NCI-H2029 (cell line): ENCODE data around the gene GH1.
"Not testable (repeated sequence)": the region's sequence is repeated elsewhere in the genome, so short reads cannot be mapped to it uniquely, and the experiment has no call there.

Experiments used
- DNase-seq: peaks from one replicate; lab custom pipeline; 2025; lab: John Stamatoyannopoulos, UW

Gene GH1

DNA sequence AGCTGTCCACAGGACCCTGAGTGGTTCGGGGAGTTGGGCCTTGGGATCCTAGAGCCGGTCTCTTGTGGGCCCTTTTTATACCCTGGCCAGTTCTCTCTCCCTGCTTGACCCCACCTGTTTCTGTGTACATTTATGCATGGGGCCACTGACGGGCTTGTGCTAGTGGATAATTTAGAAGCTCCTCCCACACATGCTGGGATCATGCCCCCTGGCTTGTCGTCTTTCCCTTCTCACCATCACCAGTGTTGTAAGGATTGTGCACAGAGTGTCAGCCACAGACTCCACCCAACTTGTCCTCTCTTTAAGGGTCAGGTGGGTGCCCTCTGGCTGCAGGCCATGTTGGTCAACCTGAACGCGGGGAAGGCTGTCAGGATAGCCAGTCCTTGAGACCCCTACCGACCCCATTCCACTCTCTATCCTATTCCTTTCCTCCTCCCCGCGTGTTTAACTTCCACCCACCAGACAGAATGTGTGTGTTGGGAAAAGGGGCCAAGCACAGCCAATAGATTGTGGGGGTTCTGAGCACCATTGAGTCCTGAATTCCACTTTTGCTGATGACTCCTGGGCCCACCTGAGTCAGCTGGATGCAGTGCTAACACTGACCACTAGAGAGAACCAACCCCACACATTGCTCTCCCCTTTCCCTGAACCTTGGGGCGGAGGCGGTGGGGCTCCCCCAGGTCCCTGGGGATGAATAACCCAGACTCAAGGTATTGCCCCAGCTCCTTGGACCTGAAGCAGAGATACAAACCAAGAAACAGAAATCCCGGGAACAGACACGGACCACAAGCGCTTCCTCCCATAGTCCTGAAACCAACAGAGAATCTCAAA, 21.9 kb downstream of the GH1 start, which contains the start of gene CSH1:
CSH1 (minus strand) TSS at position 51 of the 831 bp plus-strand sequence. CDS start 63 bp downstream, outside the sequence.
- DNase-seq: not testable (repeated sequence)

DNA sequence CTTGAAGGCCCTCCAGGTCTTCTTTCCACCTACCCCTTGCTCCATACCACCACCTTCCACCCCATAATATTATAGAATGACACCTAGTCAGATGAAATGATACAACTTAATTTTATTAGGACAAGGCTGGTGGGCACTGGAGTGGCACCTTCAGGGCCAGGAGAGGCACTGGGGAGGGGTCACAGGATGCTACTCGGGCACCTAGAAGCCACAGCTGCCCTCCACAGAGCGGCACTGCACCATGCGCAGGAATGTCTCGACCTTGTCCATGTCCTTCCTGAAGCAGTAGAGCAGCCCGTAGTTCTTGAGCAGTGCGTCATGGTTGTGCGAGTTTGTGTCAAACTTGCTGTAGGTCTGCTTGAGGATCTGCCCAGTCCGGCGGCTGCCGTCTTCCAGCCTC, 23.8 kb downstream of the GH1 start:
- DNase-seq: not testable (repeated sequence)

DNA sequence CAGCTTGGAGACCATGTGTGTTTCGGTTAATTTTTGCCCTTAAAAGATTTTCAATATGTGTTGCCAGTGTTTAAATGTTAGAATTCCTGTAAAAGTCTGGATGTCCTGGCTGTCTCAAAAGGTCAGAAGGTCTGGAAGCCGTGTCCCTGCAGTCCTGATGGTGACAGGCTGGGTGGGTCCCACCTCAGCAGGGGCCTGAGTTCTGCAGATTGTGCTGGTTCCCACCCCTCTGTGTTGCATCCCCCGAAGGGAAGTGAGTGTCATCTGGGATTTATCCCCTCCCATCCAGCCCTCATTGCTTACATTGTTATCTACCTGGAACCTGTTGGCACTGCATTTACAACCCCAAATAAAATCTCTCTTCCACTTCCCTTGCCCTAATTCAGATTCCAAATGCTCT, 24.6 kb downstream of the GH1 start:
- DNase-seq: not testable (repeated sequence)

DNA sequence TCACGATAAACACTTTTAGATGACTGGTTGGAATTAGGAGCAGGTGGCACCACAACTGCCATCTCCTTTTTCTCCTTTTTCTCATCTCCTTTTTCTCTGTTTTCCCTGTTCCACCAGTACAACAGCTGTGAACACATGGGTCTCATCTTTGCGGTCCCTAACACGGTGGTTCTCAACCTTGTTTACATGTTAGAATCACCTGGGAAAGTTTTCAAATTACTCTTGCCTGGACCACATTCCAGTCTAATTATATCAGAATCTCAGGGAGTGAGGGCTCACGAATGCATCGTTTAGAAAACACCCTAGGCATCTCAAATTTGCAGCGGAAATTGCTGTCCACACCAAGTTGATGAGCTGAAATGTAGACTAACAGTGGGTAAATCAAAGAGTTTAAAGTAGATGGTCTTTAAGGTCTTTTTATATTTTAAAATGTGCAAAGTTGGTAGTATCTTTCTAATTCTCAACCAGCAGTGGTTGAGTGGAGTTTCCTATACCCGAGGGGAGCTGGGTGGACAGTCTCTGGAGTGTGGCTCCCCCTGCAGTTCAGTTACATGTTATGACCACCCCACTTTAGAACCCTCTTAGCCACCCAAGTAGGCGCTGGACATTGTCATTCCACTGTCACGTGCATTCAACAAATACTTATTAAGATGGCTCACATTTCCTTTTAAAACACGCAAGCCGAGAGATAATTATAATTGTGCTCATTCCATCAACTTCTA, 26.2 kb downstream of the GH1 start:
- DNase-seq: not testable (repeated sequence)

DNA sequence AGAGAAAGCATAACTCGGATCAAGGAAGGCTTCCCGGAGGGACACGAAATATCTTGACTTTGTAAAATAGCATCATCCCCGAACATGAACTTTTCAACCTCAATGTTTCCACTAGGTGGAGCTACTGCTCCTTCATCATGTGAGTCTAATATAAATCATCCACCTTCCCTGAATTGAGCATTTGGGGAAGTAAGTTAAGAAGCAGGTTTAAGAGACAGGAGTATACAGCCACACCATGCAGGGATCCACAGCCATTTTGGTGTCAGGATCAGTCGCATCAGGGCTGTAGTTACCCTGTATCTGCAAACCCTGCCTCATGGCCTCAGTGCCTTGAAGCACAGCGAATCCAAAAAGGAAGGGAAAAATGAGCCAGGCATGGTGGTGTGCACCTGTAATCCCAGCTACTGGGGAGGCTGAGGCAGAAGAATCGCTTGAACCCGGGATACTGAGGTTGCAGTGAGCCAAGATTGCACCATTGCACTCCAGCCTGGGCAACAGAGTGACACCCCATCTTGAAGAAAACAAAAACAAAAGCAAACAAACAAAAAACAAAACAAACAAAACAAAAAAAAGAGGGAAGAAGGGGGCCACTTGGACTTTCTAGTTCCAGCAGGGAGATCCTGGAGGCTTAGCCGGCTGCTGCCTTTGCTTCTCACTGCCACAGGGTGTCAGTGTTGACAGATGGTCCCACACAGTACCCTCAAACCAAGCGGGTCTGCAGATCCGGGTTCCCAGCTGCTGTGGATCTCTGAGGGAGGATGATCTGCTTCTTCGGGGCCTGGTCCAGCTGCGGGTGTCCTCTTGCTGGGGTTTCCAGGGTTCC, 29.4 kb downstream of the GH1 start:
- DNase-seq: not testable (repeated sequence)

DNA sequence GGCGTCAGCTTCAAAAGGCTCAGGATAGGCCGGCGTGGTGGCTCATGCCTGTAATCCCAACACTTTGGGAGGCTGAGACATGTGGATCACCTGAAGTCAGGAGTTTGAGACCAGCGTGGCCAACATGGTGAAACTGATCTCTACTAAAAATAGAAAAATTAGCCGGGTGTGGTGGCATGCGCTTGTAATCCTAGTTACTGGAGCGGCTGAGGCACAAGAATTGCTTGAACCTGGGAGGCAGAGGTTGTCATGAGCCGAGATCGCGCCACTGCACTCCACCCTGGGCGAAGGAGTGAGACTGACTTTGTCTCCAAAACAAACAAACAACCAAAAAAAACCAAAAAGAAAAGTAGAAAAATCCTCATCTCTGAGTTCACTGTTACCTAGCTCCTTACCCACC, 33.5 kb downstream of the GH1 start:
- DNase-seq: not testable (repeated sequence)

DNA sequence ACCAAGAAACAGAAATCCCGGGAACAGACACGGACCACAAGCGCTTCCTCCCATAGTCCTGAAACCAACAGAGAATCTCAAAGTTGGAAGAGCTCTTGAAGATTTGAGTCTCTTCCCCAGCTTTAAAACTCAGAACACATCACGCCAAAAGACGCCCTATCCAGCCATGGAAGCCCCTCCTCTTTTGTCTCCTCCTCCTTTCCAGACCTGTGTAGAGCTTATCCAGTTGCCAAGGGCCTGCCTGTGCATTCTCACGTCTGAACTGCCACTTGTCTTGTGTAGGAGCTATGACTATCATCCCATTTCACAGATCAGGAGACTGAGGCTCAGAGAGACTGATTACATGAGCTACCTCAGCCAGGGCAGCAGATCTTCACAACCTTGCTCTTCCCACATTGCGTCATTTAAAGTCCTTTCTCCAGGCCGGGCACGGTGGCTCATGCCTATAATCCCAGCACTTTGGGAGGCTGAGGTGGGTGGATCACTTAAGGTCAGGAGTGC, 36.0 kb downstream of the GH1 start:
- not testable (repeated sequence) for DNase-seq

DNA sequence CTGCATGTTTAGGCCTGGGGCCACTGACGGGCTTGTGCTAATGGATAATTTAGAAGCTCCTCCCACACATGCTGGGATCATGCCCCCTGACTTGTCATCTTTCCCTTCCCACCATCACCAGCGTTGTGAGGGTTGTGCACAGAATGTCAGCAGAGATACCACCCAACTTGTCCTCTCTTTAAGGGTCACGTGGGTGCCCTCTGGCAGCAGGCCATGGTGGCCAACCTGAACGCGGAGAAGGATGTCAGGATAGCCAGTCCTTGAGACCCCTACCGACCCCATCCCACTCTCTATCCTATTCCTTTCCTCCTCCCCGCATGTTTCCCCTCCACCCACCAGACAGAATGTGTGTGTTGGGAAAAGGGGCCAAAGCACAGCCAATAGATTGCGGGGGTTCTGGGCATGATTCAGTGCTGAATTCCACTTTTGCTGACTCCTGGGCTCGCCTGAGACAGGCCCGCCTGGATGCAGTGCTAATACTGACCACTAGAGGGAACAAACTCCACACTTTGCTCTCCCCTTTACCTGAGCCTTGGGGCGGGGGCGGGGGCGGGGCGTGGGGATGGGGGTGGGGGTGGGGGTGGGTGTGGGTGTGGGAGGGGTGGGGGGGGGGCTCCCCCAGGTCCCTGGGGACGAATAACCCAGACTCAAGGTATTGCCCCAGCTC, 36.6 kb downstream of the GH1 start, which contains the start of gene GH2:
GH2 (minus strand) TSS at position 10 of the 667 bp plus-strand sequence. CDS start 143 bp downstream, outside the sequence.
- DNase-seq: no peak

DNA sequence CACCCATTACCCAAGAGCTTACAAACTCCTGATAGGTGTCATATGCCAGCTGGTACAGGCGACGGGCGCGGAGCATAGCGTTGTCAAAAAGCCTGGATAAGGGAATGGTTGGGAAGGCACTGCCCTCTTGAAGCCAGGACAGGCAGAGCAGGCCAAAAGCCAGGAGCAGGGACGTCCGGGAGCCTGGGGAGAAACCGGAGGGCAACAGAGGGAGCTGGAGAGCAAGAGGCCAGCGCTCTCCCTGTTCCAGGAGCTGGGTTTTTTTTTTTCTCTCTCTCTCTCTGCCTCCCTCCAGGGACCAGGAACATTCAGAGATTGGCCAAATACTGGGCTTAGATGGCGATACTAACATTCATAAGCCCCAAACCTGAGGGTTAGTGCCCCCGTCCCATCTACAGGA, 37.3 kb downstream of the GH1 start:
- DNase-seq: not testable (repeated sequence)

DNA sequence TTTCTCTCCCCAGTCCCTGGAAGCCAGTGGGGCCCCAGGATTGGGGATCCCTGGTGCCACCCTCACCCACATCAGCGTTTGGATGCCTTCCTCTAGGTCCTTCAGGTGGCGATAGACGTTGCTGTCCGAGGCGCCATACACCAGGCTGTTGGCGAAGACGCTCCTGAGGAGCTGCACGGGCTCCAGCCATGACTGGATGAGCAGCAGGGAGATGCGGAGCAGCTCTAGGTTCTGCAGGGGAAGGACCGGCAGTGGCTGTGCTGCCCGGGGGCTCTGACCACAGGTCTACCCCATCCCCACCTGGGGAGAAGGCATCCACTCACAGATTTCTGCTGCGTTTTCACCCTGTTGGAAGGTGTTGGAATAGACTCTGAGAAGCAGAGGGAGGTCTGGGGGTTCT, 37.9 kb downstream of the GH1 start:
- no peak for DNase-seq

DNA sequence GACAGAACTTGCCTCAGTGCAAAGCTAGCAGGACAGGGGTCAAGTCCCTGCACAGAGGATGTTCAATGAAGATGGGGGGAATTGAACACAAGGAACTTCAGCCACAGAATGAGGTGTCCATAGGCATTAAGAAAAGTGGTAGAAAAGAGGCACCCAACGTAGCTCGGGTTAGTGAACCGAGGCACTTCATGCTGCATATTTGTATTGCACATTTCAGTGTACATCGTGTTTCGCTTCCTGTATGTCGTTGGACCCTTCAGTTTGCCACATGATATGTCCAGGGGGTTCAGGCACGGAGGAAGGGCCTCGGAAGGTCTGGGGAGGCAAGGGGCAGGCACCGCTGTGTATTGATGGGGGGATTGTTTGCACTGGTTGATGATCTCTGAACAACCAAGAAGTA, 40.2 kb downstream of the GH1 start:
- not testable (repeated sequence) for DNase-seq

DNA sequence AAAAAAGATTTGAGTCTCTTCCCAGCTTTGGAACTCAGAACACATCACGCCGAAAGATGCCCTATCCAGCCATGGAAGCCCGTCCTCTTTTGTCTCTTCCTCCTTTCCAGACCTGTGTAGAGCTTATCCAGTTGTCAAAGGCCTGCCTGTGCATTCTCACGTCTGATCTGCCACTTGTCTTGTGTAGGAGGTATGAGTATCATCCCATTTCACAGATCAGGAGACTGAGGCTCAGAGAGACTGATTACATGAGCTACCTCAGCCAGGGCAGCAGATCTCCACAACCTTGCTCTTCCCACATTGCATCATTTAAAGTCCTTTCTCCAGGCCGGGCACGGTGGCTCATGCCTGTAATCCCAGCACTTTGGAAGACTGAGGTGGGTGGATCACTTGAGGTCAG, 43.9 kb downstream of the GH1 start:
- not testable (repeated sequence) for DNase-seq

DNA sequence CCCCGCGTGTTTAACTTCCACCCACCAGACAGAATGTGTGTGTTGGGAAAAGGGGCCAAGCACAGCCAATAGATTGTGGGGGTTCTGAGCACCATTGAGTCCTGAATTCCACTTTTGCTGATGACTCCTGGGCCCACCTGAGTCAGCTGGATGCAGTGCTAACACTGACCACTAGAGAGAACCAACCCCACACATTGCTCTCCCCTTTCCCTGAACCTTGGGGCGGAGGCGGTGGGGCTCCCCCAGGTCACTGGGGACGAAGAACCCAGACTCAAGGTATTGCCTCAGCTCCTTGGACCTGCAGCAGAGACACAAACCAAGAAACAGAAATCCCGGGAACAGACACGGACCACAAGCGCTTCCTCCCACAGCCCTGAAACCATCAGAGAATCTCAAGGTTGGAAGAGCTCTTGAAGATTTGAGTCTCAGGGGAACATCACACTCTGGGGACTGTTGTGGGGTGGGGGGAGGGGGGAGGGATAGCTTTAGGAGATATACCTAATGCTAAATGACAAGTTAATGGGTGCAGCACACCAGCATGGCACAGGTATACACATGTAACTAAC, 44.5 kb downstream of the GH1 start:
- DNase-seq: not testable (repeated sequence)

DNA sequence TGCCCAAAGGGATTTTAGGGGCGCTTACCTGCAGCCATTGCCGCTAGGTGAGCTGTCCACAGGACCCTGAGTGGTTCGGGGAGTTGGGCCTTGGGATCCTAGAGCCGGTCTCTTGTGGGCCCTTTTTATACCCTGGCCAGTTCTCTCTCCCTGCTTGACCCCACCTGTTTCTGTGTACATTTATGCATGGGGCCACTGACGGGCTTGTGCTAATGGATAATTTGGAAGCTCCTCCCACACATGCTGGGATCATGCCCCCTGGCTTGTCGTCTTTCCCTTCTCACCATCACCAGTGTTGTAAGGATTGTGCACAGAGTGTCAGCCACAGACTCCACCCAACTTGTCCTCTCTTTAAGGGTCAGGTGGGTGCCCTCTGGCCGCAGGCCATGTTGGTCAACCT, 45.1 kb downstream of the GH1 start, which contains the start of gene CSH2:
CSH2 (minus strand) TSS at position 101 of the 400 bp plus-strand sequence; CDS start at position 38, 63 bp downstream.
- DNase-seq: not testable (repeated sequence)

DNA sequence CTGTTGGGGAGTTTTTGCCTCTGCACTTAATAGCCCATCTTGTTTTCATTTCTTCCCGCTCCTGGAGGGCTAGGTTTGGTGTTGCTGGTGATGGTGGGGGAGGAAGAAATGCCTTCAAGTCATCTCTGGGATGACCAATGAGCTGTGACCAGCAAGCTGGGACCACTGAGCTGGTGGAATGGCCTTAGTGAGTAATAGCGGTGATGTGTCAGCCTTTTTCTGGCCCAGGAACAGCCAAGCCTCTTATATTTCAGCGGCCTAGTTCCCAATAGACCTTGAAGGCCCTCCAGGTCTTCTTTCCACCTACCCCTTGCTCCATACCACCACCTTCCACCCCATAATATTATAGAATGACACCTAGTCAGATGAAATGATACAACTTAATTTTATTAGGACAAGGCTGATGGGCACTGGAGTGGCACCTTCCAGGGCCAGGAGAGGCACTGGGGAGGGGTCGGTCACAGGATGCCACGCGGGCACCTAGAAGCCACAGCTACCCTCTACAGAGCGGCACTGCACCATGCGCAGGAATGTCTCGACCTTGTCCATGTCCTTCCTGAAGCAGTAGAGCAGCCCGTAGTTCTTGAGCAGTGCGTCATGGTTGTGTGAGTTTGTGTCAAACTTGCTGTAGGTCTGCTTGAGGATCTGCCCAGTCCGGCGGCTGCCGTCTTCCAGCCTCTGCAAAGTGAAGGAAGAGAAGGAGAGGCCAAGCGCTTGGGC, 46.8 kb downstream of the GH1 start:
- DNase-seq: not testable (repeated sequence)

DNA sequence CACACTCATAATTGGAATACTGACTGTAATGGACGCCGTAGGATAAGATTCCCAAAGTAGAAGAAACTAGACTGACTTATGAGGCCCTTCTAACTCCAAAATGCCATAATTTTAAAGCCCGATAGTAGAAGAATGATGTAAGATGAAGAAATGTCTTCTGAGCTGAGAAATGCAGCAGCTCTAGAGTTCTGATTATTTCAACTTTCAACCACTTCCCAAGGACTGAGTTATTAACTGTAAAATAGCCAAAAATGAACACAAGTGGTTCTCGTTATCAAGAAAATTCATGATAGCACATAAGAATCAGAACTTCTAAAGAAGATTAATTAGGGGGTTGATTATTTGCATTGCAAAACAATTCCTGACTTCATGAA, 48.4 kb downstream of the GH1 start:
- not testable (repeated sequence) for DNase-seq

DNA sequence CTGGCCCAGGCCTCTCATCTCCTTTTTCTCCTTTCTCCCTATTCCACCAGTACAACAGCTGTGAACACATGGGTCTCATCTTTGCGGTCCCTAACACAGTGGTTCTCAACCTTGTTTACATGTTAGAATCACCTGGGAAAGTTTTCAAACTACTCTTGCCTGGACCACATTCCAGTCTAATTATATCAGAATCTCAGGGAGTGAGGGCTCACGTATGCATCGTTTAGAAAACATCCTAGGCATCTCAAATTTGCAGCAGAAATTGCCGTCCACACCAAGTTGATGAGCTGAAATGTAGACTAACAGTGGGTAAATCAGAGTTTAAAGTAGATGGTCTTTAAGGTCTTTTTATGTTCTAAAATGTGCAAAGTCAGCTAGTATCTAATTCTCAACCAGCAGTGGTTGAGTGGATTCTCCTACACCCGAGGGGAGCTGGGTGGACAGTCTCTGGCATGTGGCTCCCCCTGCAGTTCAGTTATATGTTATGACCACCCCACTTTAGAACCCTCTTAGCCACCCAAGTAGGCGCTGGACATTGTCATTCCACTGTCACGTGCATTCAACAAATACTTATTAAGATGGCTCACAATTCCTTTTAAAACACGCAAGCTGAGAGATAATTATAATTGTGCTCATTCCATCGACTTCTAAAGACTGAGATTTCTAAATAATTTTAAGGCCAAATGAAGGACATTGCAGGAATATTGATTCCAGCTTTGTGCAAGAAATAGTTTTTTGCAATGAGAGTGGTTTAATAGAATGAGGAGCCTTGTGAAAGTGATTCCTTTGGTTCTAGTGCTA, 48.9 kb downstream of the GH1 start:
- DNase-seq: not testable (repeated sequence)
